KMS-11 (cell line): ENCODE results near the gene ZPBP.
"Not testable (repeated sequence)": the region's sequence is repeated elsewhere in the genome, so short reads cannot be mapped to it uniquely, and the experiment has no call there.

ENCODE experiments used
- H2AFZ ChIP-seq: fragments of 200-600 bp; sonication (generic); 2 replicates; pipeline ENCODE4 v1.6.1; 2016; ENCODE audit warnings: antibody characterized with exemption, mixed run types, low read depth
- H3K27ac ChIP-seq: fragments of 200-600 bp; sonication (generic); 2 replicates; pipeline ENCODE4 v1.6.1; 2016; ENCODE audit warnings: mild to moderate bottlenecking, mixed run types
- H3K27me3 ChIP-seq: fragments of 200-600 bp; sonication (generic); 2 replicates; pipeline ENCODE4 v1.6.1; 2017; ENCODE audit warnings: mild to moderate bottlenecking, low read depth, mixed run types, moderate library complexity; ENCODE audit not compliant: insufficient read depth
- H3K36me3 ChIP-seq: fragments of 200-600 bp; sonication (generic); 2 replicates; pipeline ENCODE4 v1.6.1; 2017; ENCODE audit warnings: mild to moderate bottlenecking, mixed run types; ENCODE audit not compliant: insufficient read depth
- H3K4me1 ChIP-seq: fragments of 200-600 bp; sonication (generic); 2 replicates; pipeline ENCODE4 v1.6.1; 2016; ENCODE audit warnings: mild to moderate bottlenecking, low read depth, mixed run types; ENCODE audit not compliant: poor library complexity, severe bottlenecking
- H3K4me2 ChIP-seq: fragments of 200-600 bp; sonication (generic); 2 replicates; pipeline ENCODE4 v1.7.0; 2016; ENCODE audit warnings: mild to moderate bottlenecking, mixed run types
- H3K4me3 ChIP-seq: fragments of 200-600 bp; sonication (generic); IDR thresholded peaks from 2 replicates; pipeline ENCODE4 v1.6.1; 2017; ENCODE audit warnings: low read depth, low read length, mixed read lengths; ENCODE audit not compliant: insufficient read depth
- H3K79me2 ChIP-seq: fragments of 200-600 bp; sonication (generic); 2 replicates; pipeline ENCODE4 v1.6.1; 2016; ENCODE audit warnings: low read depth, mixed run types; ENCODE audit not compliant: insufficient read depth
- H3K9ac ChIP-seq: fragments of 200-600 bp; sonication (generic); 2 replicates; pipeline ENCODE4 v1.6.1; 2016; ENCODE audit warnings: mild to moderate bottlenecking, mixed run types
- H4K20me1 ChIP-seq: fragments of 200-600 bp; sonication (generic); 2 replicates; pipeline ENCODE4 v1.6.1; 2016; ENCODE audit warnings: mild to moderate bottlenecking, mixed run types; ENCODE audit not compliant: insufficient read depth
- CTCF ChIP-seq: fragments of 200-600 bp; sonication (generic); conservative IDR thresholded peaks from 2 replicates; pipeline ENCODE4 v1.6.1; 2017; ENCODE audit warnings: low read depth, mild to moderate bottlenecking, antibody characterized with exemption, low read length, moderate library complexity, mixed read lengths

Gene ZPBP

DNA sequence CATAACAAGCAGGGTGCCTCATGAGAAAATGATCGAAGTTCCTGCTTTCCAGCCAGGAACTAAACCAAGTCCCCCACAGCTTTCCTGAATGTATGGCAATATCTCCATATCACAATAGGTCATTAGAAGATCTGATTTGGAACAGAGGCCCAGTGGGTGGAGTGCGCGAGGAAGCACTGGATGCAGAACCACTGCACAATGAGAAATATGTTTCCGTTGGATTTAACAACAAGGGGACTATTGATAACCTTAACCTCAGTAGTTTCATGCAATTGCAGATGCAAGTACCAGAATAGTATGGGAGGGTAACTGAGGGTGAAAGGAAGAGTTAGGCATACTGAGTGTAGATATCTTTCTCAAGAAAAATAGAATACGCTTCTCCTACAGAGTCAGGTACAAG, 45.3 kb downstream of the ZPBP start:
- Histone ChIP-seq H2AFZ (no peak overlapping the region), H3K27me3 (no peaks in the 10 kb centered on the region), H3K36me3 (no peaks in the 10 kb centered on the region)

GRCh38 chr7:50041165-50041564, 51.9 kb downstream of the ZPBP start:
- not testable (repeated sequence) for H3K27ac ChIP-seq, H2AFZ ChIP-seq, H3K4me3 ChIP-seq, H3K27me3 ChIP-seq, H3K79me2 ChIP-seq, H3K4me1 ChIP-seq, H3K36me3 ChIP-seq, H3K4me2 ChIP-seq, H3K9ac ChIP-seq, H4K20me1 ChIP-seq

More for the DNA sequence above, 45.3 kb downstream of the ZPBP start:
- Histone ChIP-seq H3K9ac (no peak overlapping the region), H3K4me3 (no peak overlapping the region), H3K79me2 (no peaks in the 10 kb centered on the region), H3K4me2 (no peak overlapping the region), H3K27ac (no peak overlapping the region), H4K20me1 (no peaks in the 10 kb centered on the region), H3K4me1 (no peaks in the 10 kb centered on the region)
- no peak for TF ChIP-seq CTCF

- Histone ChIP-seq H3K27ac (no peak overlapping the region), H3K79me2 (no peaks in the 10 kb centered on the region), H4K20me1 (no peaks in the 10 kb centered on the region), H3K36me3 (no peaks in the 10 kb centered on the region), H3K4me2 (no peak overlapping the region), H3K9ac (no peak overlapping the region), H3K27me3 (no peaks in the 10 kb centered on the region), H2AFZ (no peak overlapping the region), H3K4me3 (no peak overlapping the region), H3K4me1 (no peaks in the 10 kb centered on the region)
- TF ChIP-seq CTCF = no peak
These were observed 56.0 kb downstream of the ZPBP start for GRCh38 chr7:50037086-50037485.

DNA sequence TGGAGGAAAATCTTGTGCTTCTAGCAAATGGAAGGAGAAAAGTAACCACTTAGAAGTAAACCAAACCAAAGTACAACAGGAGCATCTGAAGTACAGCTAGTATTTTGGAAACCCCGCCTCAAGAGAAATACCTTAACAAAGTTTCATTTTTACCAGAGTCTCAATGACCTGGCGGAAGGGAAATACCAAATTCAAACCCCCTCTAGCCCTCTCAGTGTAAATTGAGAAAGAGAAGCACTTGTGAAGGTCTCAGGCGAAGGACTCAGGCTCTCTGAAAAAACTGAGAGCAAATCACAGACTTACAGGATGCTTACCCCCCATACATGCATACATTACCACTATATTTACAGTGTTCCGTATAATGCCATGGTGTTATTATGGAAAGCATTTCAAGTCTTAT, 70.1 kb downstream of the ZPBP start:
- H3K4me1 ChIP-seq = no peaks in the 10 kb centered on the region
- H2AFZ ChIP-seq = no peak overlapping the region
- no peaks in the 10 kb centered on the region for H3K36me3 ChIP-seq
- no peaks in the 10 kb centered on the region for H3K79me2 ChIP-seq
- no peak overlapping the region for H3K4me3 ChIP-seq
- H4K20me1 ChIP-seq = no peaks in the 10 kb centered on the region
- no peak for TF ChIP-seq CTCF
- no peak overlapping the region for H3K9ac ChIP-seq
- no peak overlapping the region for H3K27ac ChIP-seq
- no peaks in the 10 kb centered on the region for H3K27me3 ChIP-seq
- H3K4me2 ChIP-seq = no peak overlapping the region

DNA sequence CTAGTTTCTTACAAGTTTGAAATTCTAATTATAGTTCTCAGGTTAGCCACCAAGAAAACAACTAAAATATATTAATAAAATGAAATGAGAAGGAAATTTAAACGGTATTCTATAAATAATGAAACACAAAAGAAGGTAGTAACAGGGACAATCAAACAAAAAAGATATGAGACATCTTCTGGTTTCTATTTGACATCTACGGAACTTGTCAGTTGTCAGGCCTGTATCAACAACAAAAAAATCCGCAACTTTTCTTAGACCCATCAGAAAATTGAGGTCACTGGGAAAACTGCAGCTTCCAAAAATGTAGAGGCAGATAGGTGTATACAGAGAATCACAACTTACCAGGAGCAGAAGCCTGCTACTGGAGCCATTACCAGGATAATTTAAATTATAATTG, 70.6 kb downstream of the ZPBP start:
- Histone ChIP-seq H3K27me3 (no peaks in the 10 kb centered on the region), H3K27ac (no peak overlapping the region), H2AFZ (no peak overlapping the region), H3K9ac (no peak overlapping the region), H3K79me2 (no peaks in the 10 kb centered on the region), H3K36me3 (no peaks in the 10 kb centered on the region), H3K4me2 (no peak overlapping the region), H3K4me3 (no peak overlapping the region), H3K4me1 (no peaks in the 10 kb centered on the region), H4K20me1 (no peaks in the 10 kb centered on the region)
- TF ChIP-seq CTCF = no peak
